Transverse colon (tissue), 4 donors: ENCODE data around the gene SHC2. TPM values are rescaled to one million over a fixed set of nuclear protein-coding genes. Genes with fewer than 3 reads are reported as not detected.
"Not testable (repeated sequence)": the region's sequence is repeated elsewhere in the genome, so short reads cannot be mapped to it uniquely, and the experiment has no call there.

Experiments
- DNase-seq: peaks from one replicate; pipeline ENCODE4 v3.0.0-alpha.2; 2019
- H3K27ac ChIP-seq, 4 donors: fragments of 200-600 bp; sonication (generic); 2 replicates each; pipeline ENCODE4 v1.5.1; 2016 to 2018; ENCODE audit warnings: inconsistent platforms in 4 of 4
- H3K27me3 ChIP-seq: fragments of 200-600 bp; sonication (generic); 2 replicates; pipeline ENCODE4 v1.5.1; 2017; ENCODE audit warnings: inconsistent platforms
- H3K36me3 ChIP-seq, 4 donors: fragments of 200-600 bp; sonication (generic); 2 replicates each; pipeline ENCODE4 v1.5.1; 2017 to 2019; ENCODE audit warnings: inconsistent platforms in 4 of 4
- H3K4me1 ChIP-seq, 4 donors: fragments of 200-600 bp; sonication (generic); 2 replicates each; pipeline ENCODE4 v1.5.1; 2017 to 2020; ENCODE audit warnings: inconsistent platforms in 4 of 4
- H3K4me3 ChIP-seq, 4 donors: fragments of 200-600 bp; sonication (generic); 1 replicate in 1 of 4; 2 replicates in 3 of 4; pipeline versions ENCODE4 v1.5.1 to v1.6.1; 2017 to 2019; ENCODE audit warnings: inconsistent platforms in 4 of 4
- H3K9me3 ChIP-seq, 2 donors: fragments of 200-600 bp; sonication (generic); 2 replicates each; pipeline ENCODE4 v1.5.1; 2017 to 2019; ENCODE audit warnings: inconsistent platforms in 2 of 2
- CTCF ChIP-seq, 5 experiments: fragments of 200-600 bp in 3 of 5; fragments of 450-650 bp in 2 of 5; sonication (generic) in 3 of 5; IDR thresholded peaks; 1 replicate in 2 of 5; 2 replicates in 3 of 5; pipeline ENCODE4 v1.5.1; 2016 to 2017; ENCODE audit warnings: antibody characterized with exemption in 5 of 5, inconsistent platforms in 3 of 5, mild to moderate bottlenecking in 2 of 5, moderate library complexity in 1 of 5
- EP300 ChIP-seq: sonication (generic); formaldehyde crosslinking; IDR thresholded peaks from one replicate; pipeline ENCODE4 v1.6.1; 2017; ENCODE audit warnings: antibody characterized with exemption, low read depth
- POLR2A ChIP-seq: fragments of 450-650 bp; IDR thresholded peaks from one replicate; pipeline ENCODE4 v1.6.1; 2016; ENCODE audit warnings: antibody characterized with exemption, mild to moderate bottlenecking, moderate library complexity
- POLR2AphosphoS5 ChIP-seq, 3 donors: sonication (generic); formaldehyde crosslinking; IDR thresholded peaks; one replicate each; pipeline ENCODE4 v1.6.1; 2016; ENCODE audit warnings: antibody characterized with exemption in 3 of 3
- WGBS, 2 donors: methylation state at CpG; one replicate each; pipeline ENCODE4 v1.1.5; 2018; ENCODE audit warnings: low coverage in 1 of 2; 5-methylcytosine and 5-hydroxymethylcytosine counted together
- in situ Hi-C, 4 donors: fragments of 200-750 bp; cut with MboI; loops; one replicate each; pipeline versions ENCODE4 v1.15.0 to v1.15.1; 2017; ENCODE audit warnings: low sequenced_read_pairs in 3 of 4, low pct_ligation_motif_present in 1 of 4, low pct_unique_long_range_greater_than_20kb in 1 of 4
- intact Hi-C: fragments of 100-400 bp; cut with DNase I; formaldehyde crosslinking; loops from one replicate; pipeline ENCODE4 v1.15.1; 2023; ENCODE audit warnings: low total_unique reads
- total RNA-seq, 4 donors: library from RNA; depleted of rRNA; stranded (reverse); fragments of >200 nt; gene quantifications; one replicate each; pipeline ENCODE4 v1.1.0, GENCODE V29; 2016

Gene SHC2
- total RNA-seq, 4 donors from 2014 or later = 6.3 to 30.3 (median 11.1) TPM

GRCh38 chr19:397321-397720, 63.5 kb downstream of the SHC2 start:
- TF ChIP-seq POLR2AphosphoS5 (IDR thresholded peaks at IDR 0.05) (no peak), EP300 (no peak), CTCF (IDR thresholded peaks at IDR 0.05) (no peak)
- WGBS, 2 donors = 67% methylated on average over 18 of the region's 18 CpGs; no CpG with 5 or more reads in 1 of the 2 donors
- H3K4me1 ChIP-seq = peaks cover 0 to 7% (median 0%) of the 10 kb centered on the region in 4 donors
- intact Hi-C loops (no loop called here), in situ Hi-C loops (no loop called here)
- H3K36me3 ChIP-seq = no peaks in the 10 kb centered on the region
- peaks cover 31% of the 10 kb centered on the region for H3K27me3 ChIP-seq
- no peaks in the 10 kb centered on the region for H3K9me3 ChIP-seq
- no peak for DNase-seq
- H3K27ac ChIP-seq = no peak overlapping the region
- H3K4me3 ChIP-seq = no peak overlapping the region

DNA sequence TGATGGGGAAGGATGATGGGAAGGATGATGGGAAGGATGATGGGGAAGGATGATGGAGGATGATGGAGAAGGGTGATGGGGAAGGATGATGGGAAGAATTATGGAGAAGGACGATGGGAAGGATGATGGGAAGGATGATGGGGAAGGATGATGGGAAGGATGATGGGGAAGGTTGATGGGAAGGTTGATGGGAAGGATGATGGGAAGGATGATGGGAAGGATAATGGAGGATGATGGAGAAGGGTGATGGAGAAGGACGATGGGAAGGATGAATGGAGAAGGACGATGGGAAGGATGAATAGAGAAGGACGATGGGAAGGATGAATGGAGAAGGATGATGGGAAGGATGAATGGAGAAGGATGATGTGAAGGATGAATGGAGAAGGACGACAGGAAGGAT, 65.4 kb downstream of the SHC2 start:
- no peak overlapping the region for H3K27ac ChIP-seq
- H3K4me1 ChIP-seq = no peaks in the 10 kb centered on the region
- no peak overlapping the region for H3K4me3 ChIP-seq
- TF ChIP-seq EP300 = no peak
- no peak for TF ChIP-seq POLR2AphosphoS5 (IDR thresholded peaks at IDR 0.05)
- TF ChIP-seq POLR2A = no peak
- no peak for TF ChIP-seq CTCF (IDR thresholded peaks at IDR 0.05)
- H3K36me3 ChIP-seq = no peaks in the 10 kb centered on the region
- 86 to 87% methylated on average over 5 of the region's 5 CpGs for WGBS, 2 donors
- intact Hi-C loops (no loop called here), in situ Hi-C loops (no loop called here)
- DNase-seq = no peak
- no peaks in the 10 kb centered on the region for H3K9me3 ChIP-seq
- H3K27me3 ChIP-seq = peaks cover 16% of the 10 kb centered on the region

DNA sequence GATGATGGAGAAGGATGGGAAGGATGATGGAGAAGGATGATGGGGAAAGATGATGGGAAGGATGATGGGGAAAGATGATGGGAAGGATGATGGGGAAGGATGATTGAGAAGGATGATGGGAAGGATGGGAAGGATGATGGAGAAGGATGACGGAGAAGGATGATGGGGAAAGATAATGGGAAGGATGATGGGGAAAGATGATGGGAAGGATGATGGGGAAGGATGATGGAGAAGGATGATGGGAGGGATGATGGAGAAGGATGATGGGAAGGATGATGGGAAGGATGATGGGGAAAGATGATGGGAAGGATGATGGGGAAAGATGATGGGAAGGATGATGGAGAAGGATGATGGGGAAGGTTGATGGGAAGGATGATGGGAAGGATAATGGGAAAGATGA, 66.0 kb downstream of the SHC2 start:
- H3K27me3 ChIP-seq = peaks cover 17% of the 10 kb centered on the region
- H3K9me3 ChIP-seq, intact Hi-C loops, H3K27ac ChIP-seq, H3K4me1 ChIP-seq, DNase-seq, H3K36me3 ChIP-seq, in situ Hi-C loops, H3K4me3 ChIP-seq: not testable (repeated sequence)
- 64 to 90% methylated on average over 1 of the region's 1 CpG for WGBS, 2 donors

DNA sequence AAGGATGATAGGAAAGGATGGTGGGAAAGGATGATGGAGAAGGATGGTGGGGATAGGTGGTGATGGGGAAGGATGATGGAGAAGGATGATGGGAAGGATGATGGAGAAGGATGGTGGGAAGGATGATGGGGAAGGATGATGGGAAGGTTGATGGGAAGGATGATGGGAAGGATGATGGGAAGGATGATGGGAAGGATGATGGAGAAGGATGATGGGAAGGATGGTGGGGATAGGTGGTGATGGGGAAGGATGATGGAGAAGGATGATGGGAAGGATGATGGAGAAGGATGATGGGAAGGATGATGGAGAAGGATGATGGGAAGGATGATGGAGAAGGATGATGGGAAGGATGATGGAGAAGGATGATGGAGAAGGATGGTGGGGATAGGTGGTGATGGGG, 67.3 kb downstream of the SHC2 start:
- H3K9me3 ChIP-seq, H3K4me3 ChIP-seq, H3K4me1 ChIP-seq, H3K27ac ChIP-seq, in situ Hi-C loops, intact Hi-C loops, H3K36me3 ChIP-seq, DNase-seq: not testable (repeated sequence)
- H3K27me3 ChIP-seq = peaks cover 14% of the 10 kb centered on the region

DNA sequence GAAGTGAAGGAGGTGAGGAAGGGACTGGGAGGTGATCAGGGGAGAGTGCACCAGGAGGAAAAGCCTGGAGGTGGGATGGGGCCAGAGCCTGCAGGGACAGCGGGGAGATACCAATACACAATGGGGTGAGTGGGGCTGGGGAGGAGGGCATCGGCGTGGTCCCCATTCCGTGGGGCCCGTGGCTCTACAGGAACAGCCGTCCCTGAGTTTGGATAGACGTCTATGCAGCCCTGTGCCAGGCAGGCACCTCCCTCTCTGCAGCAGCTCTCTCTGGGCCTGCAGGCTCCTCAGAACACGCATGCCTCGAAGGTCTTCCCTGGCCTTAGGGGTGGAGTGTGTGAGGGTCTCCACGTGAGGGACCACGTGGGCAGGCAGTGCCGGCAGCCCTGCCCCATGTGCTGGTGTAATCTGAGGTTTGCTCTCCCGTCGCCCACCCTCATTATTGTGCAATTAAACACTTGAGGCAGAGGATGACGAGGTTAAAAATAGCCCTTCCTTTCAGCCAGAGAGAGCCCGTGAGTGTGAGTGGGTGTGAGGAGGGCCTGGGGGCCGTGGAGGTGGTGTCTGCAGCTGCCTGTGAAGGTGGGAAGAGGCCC, 68.4 kb downstream of the SHC2 start:
- in situ Hi-C loops = no loop called here
- no peak for TF ChIP-seq EP300
- no peak for TF ChIP-seq POLR2A
- no peak for TF ChIP-seq CTCF (IDR thresholded peaks at IDR 0.05)
- TF ChIP-seq POLR2AphosphoS5 (IDR thresholded peaks at IDR 0.05) = no peak
- Histone ChIP-seq H3K27me3 (peaks cover 13% of the 10 kb centered on the region), H3K9me3 (no peaks in the 10 kb centered on the region), H3K4me1 (no peaks in the 10 kb centered on the region), H3K4me3 (no peak overlapping the region), H3K27ac (no peak overlapping the region), H3K36me3 (no peaks in the 10 kb centered on the region)
- 62% methylated on average over 17 of the region's 17 CpGs; no CpG with 5 or more reads in 1 of the 2 donors for WGBS, 2 donors
- intact Hi-C loops = no loop called here
- DNase-seq = no peak
